Measurements from ENCODE around the gene ITGA5.

Gene ITGA5

GRCh38 chr12:54419088-54419887 is at the start of gene ITGA5:
Gene ITGA5, minus strand, starts transcription at chr12:54419266. Its CDS starts 68 bp downstream, at chr12:54419198.
- peak; percentile 60 to 62 for DNase-seq (ENCODE audit: low read depth in 2 of 2)

- DNase-seq (ENCODE audit: low read depth in 2 of 2) = no peak
Measured at GRCh38 chr12:54465857-54466523, 46.9 kb upstream of the ITGA5 start.

GRCh38 chr12:54463484-54463883 is 44.4 kb upstream of the ITGA5 start:
- DNase-seq (ENCODE audit: low read depth in 2 of 2) = no peak

GRCh38 chr12:54463034-54463433 is 44.0 kb upstream of the ITGA5 start:
- DNase-seq (ENCODE audit: low read depth in 2 of 2) = peak; percentile 29 to 39

- DNase-seq (ENCODE audit: low read depth in 2 of 2) = no peak
Measured at GRCh38 chr12:54460317-54460923, 41.4 kb upstream of the ITGA5 start.

- no peak for DNase-seq (ENCODE audit: low read depth in 2 of 2)
Measured at GRCh38 chr12:54459355-54459754, 40.3 kb upstream of the ITGA5 start.

- DNase-seq (ENCODE audit: low read depth in 2 of 2) = no peak
Measured at GRCh38 chr12:54455760-54456469, 36.8 kb upstream of the ITGA5 start.

GRCh38 chr12:54452628-54453027 is 33.6 kb upstream of the ITGA5 start:
- no peak for DNase-seq (ENCODE audit: low read depth in 2 of 2)

GRCh38 chr12:54448344-54448743 is 29.3 kb upstream of the ITGA5 start:
- no peak for DNase-seq (ENCODE audit: low read depth in 2 of 2)

- no peak for DNase-seq (ENCODE audit: low read depth in 2 of 2)
Measured at GRCh38 chr12:54447917-54448316, 28.9 kb upstream of the ITGA5 start.

GRCh38 chr12:54444206-54444605 is 25.1 kb upstream of the ITGA5 start:
- DNase-seq (ENCODE audit: low read depth in 2 of 2) = no peak

GRCh38 chr12:54443446-54443845 is 24.4 kb upstream of the ITGA5 start:
- DNase-seq (ENCODE audit: low read depth in 2 of 2) = no peak

- no peak for DNase-seq (ENCODE audit: low read depth in 2 of 2)
Measured at GRCh38 chr12:54442961-54443360, 23.9 kb upstream of the ITGA5 start.

- DNase-seq (ENCODE audit: low read depth in 2 of 2) = no peak
Measured at GRCh38 chr12:54442099-54442498, 23.0 kb upstream of the ITGA5 start.

GRCh38 chr12:54439521-54440255 is 20.6 kb upstream of the ITGA5 start:
- DNase-seq (ENCODE audit: low read depth in 2 of 2) = peak; percentile 57 to 61

- no peak for DNase-seq (ENCODE audit: low read depth in 2 of 2)
Measured at GRCh38 chr12:54439096-54439495, 20.0 kb upstream of the ITGA5 start.

- DNase-seq (ENCODE audit: low read depth in 2 of 2) = no peak
Measured at GRCh38 chr12:54438517-54438916, 19.5 kb upstream of the ITGA5 start.

GRCh38 chr12:54437697-54438096 is 18.6 kb upstream of the ITGA5 start:
- DNase-seq (ENCODE audit: low read depth in 2 of 2) = no peak

- DNase-seq (ENCODE audit: low read depth in 2 of 2) = no peak
Measured at GRCh38 chr12:54437243-54437642, 18.2 kb upstream of the ITGA5 start.

- DNase-seq (ENCODE audit: low read depth in 2 of 2) = no peak
Measured at GRCh38 chr12:54432815-54433164, 13.7 kb upstream of the ITGA5 start.

Data from fibroblast of skin of left quadriceps (primary cell).